HCT116 (cell line): ENCODE results near the gene PDLIM7. TPM values are rescaled to one million over a fixed set of nuclear protein-coding genes. Genes with fewer than 3 reads are reported as not detected.

Source experiments
- ATAC-seq: fragments of 200-7000 bp; cut with Tn5 transposase; 2 replicates; pipeline ENCODE4 v1.9.1; 2020; ENCODE audit warnings: mild to moderate bottlenecking, moderate library complexity
- BruUV-seq: library from RNA; stranded (reverse); fragments of 400-500 nt; replicated peaks from 2 replicates; lab custom pipeline; 2021; lab: Mats Ljungman, UMichigan
- CTCF ChIA-PET: fragments of 300-600 bp; sonication (Branson Sonifier 250); formaldehyde crosslinking; loops from one replicate; lab custom pipeline; 2021; ENCODE audit warnings: antibody characterized with exemption; lab: Charles Lee
- POLR2A ChIA-PET: fragments of 300-600, 350-600 bp; sonication (Branson Sonifier 250); formaldehyde crosslinking; loops from one replicate; lab custom pipeline; 2021; ENCODE audit warnings: antibody characterized with exemption; lab: Charles Lee
- RAD21 ChIA-PET, 2 experiments: fragments of 300-600 bp; sonication (Branson Sonifier 250); formaldehyde crosslinking; loops; one replicate each; lab custom pipeline; 2023; ENCODE audit warnings: low total read pairs in 2 of 2; ENCODE audit not compliant: uncharacterized antibody in 2 of 2, unreplicated experiment in 2 of 2, low non-redundant PET in 1 of 2; lab: Charles Lee
- DNase-seq: peaks from one replicate; pipeline ENCODE4 v3.0.0-alpha.2; 2010; ENCODE audit warnings: low read depth, low spot score
- H2AFZ ChIP-seq: fragments of 200-600 bp; shearing (Covaris generic), sonication (generic); 2 replicates; pipeline ENCODE4 v1.6.1; 2017; ENCODE audit warnings: low read depth, mixed run types, mixed read lengths, antibody characterized with exemption, low read length; ENCODE audit not compliant: poor library complexity, severe bottlenecking
- H3K27ac ChIP-seq: 2 replicates; pipeline ENCODE4 v1.5.1; 2012; ENCODE audit warnings: low read depth, low read length
- H3K27me3 ChIP-seq: fragments of 200-600 bp; sonication (generic); 2 replicates; pipeline ENCODE4 v1.6.1; 2016; ENCODE audit warnings: mixed run types, low read length, mixed read lengths; ENCODE audit not compliant: insufficient read depth
- H3K36me3 ChIP-seq, 2 experiments: fragments of 200-500 bp in 1 of 2; fragments of 200-600 bp in 1 of 2; sonication (Bioruptor generic) in 1 of 2; sonication (generic) in 1 of 2; 2 replicates each; pipeline versions ENCODE4 v1.5.1 to v1.6.1; 2014 to 2016; ENCODE audit warnings: low read length in 2 of 2, inconsistent platforms in 1 of 2, mixed read lengths in 1 of 2, mixed run types in 1 of 2; ENCODE audit not compliant: insufficient read depth in 2 of 2, control insufficient read depth in 1 of 2
- H3K4me1 ChIP-seq, 2 experiments: fragments of 200-600 bp in 1 of 2; sonication (generic) in 1 of 2; 2 replicates each; pipeline versions ENCODE4 v1.5.1 to v1.6.1; 2012 to 2017; ENCODE audit warnings: low read length in 2 of 2, inconsistent platforms in 1 of 2, mild to moderate bottlenecking in 1 of 2, mixed read lengths in 1 of 2, mixed run types in 1 of 2, moderate library complexity in 1 of 2; ENCODE audit not compliant: insufficient read depth in 2 of 2, control insufficient read depth in 1 of 2
- H3K4me2 ChIP-seq: fragments of 200-600 bp; sonication (generic); 2 replicates; pipeline ENCODE4 v1.6.1; 2017; ENCODE audit warnings: mixed run types, low read length, mixed read lengths
- H3K4me3 ChIP-seq, 2 experiments: fragments of 200-600 bp in 1 of 2; sonication (generic) in 1 of 2; replicated peaks in 1 of 2; 2 replicates each; pipeline ENCODE4 v1.5.1; 2011 to 2016; ENCODE audit warnings: low read length in 2 of 2, control low read depth in 1 of 2, low read depth in 1 of 2, mild to moderate bottlenecking in 1 of 2, mixed read lengths in 1 of 2, mixed run types in 1 of 2
- H3K79me2 ChIP-seq: fragments of 200-600 bp; sonication (generic); 2 replicates; pipeline ENCODE4 v1.6.1; 2017; ENCODE audit warnings: mild to moderate bottlenecking, mixed run types, low read length, moderate library complexity, mixed read lengths; ENCODE audit not compliant: insufficient read depth
- H3K9ac ChIP-seq: fragments of 200-600 bp; sonication (generic); 2 replicates; pipeline ENCODE4 v1.6.1; 2016; ENCODE audit warnings: low read length, mixed read lengths
- H3K9me2 ChIP-seq: fragments of 200-600 bp; sonication (generic), shearing (Covaris generic); 2 replicates; pipeline ENCODE4 v1.6.1; 2017; ENCODE audit warnings: mixed run types, mild to moderate bottlenecking, moderate library complexity; ENCODE audit not compliant: insufficient read depth
- H3K9me3 ChIP-seq, 2 experiments: fragments of 200-500 bp in 1 of 2; fragments of 200-600 bp in 1 of 2; sonication (Bioruptor generic) in 1 of 2; sonication (generic) in 1 of 2; 2 replicates each; pipeline ENCODE4 v1.6.1; 2014 to 2017; ENCODE audit warnings: low read length in 2 of 2, mixed read lengths in 2 of 2, inconsistent platforms in 1 of 2, low read depth in 1 of 2, mild to moderate bottlenecking in 1 of 2, mixed run types in 1 of 2, moderate library complexity in 1 of 2; ENCODE audit not compliant: control insufficient read depth in 1 of 2, insufficient read depth in 1 of 2
- H4K20me1 ChIP-seq: fragments of 200-600 bp; sonication (generic), shearing (Covaris generic); 2 replicates; pipeline ENCODE4 v1.6.1; 2017; ENCODE audit warnings: mixed run types, mild to moderate bottlenecking, moderate library complexity; ENCODE audit not compliant: insufficient read depth
- ATF3 ChIP-seq: IDR thresholded peaks from 2 replicates; pipeline ENCODE4 v1.6.1; 2012
- CBX3 ChIP-seq: IDR thresholded peaks from 2 replicates; pipeline ENCODE4 v1.6.1; 2012; ENCODE audit warnings: low read depth
- CEBPB ChIP-seq: IDR thresholded peaks from 2 replicates; pipeline ENCODE4 v1.6.1; 2012; ENCODE audit warnings: low read depth
- EGR1 ChIP-seq: IDR thresholded peaks from 2 replicates; pipeline ENCODE4 v1.6.1; 2012; ENCODE audit warnings: low read depth
- ELF1 ChIP-seq: IDR thresholded peaks from 2 replicates; pipeline ENCODE4 v1.6.1; 2012; ENCODE audit warnings: low read depth, borderline replicate concordance
- POLR2A ChIP-seq: IDR thresholded peaks from 2 replicates; pipeline ENCODE4 v1.7.0; 2011; ENCODE audit warnings: borderline replicate concordance; ENCODE audit not compliant: insufficient read depth, insufficient read length; ENCODE audit errors: extremely low read depth
- SRF ChIP-seq: IDR thresholded peaks from 2 replicates; pipeline ENCODE4 v1.6.1; 2012; ENCODE audit warnings: low read depth
- YY1 ChIP-seq: IDR thresholded peaks from 2 replicates; pipeline ENCODE4 v1.6.1; 2011; ENCODE audit warnings: low read length, low read depth, moderate library complexity, mild to moderate bottlenecking; ENCODE audit not compliant: insufficient replicate concordance; ENCODE audit errors: extremely low read depth
- ZFX ChIP-seq: fragments of 450-650 bp; IDR thresholded peaks from 2 replicates; pipeline ENCODE4 v1.6.1; 2017
- ZNF274 ChIP-seq: fragments of 200-500 bp; sonication (Bioruptor generic); IDR thresholded peaks from 2 replicates; pipeline ENCODE4 v1.6.1; 2014; ENCODE audit warnings: mild to moderate bottlenecking, low read depth, low read length, inconsistent platforms
- intact Hi-C: fragments of 100-400 bp; cut with micrococcal nuclease; formaldehyde crosslinking; loops from 2 replicates; pipeline ENCODE4 v1.10.0; 2022
- total RNA-seq: library from RNA; stranded (reverse); gene quantifications from one replicate; pipeline ENCODE4 v1.2.1, GENCODE V29; 2021; ENCODE audit not compliant: unreplicated experiment
- TF ChIP-seq, protein P1 (sequence below): IDR thresholded peaks from 2 replicates; pipeline ENCODE4 v1.6.1; 2012; ENCODE audit warnings: low read depth
- TF ChIP-seq, protein P2 (sequence below): IDR thresholded peaks from 2 replicates; pipeline ENCODE4 v1.6.1; 2012

The PDLIM7 gene
- total RNA-seq, 1 experiment from 2014 or later = 153 TPM

GRCh38 chr5:177524941-177525655 is 27.7 kb upstream of the PDLIM7 start:
- H3K79me2 ChIP-seq = no peaks in the 10 kb centered on the region
- peaks cover 25 to 26% of the 10 kb centered on the region in 2 experiments; a peak in 3 of 4 replicates for H3K36me3 ChIP-seq
- POLR2A ChIA-PET = no interaction called here
- no peaks in the 10 kb centered on the region for H3K9me2 ChIP-seq
- no TSS peak for BruUV-seq
- CTCF ChIA-PET = interaction anchor here (0.5 kb wide), 1 partner anchor 670 kb away, joined by 3 read pairs; no protein-coding TSS in a partner anchor
- no peak overlapping the region for H3K27ac ChIP-seq
- RAD21 ChIA-PET = no interaction called here
- no peak for DNase-seq
- no peak for ATAC-seq
- H3K27me3 ChIP-seq = no peaks in the 10 kb centered on the region
- H3K9ac ChIP-seq = no peak overlapping the region
- no peak for TF ChIP-seq YY1
- TF ChIP-seq, protein P1, sequence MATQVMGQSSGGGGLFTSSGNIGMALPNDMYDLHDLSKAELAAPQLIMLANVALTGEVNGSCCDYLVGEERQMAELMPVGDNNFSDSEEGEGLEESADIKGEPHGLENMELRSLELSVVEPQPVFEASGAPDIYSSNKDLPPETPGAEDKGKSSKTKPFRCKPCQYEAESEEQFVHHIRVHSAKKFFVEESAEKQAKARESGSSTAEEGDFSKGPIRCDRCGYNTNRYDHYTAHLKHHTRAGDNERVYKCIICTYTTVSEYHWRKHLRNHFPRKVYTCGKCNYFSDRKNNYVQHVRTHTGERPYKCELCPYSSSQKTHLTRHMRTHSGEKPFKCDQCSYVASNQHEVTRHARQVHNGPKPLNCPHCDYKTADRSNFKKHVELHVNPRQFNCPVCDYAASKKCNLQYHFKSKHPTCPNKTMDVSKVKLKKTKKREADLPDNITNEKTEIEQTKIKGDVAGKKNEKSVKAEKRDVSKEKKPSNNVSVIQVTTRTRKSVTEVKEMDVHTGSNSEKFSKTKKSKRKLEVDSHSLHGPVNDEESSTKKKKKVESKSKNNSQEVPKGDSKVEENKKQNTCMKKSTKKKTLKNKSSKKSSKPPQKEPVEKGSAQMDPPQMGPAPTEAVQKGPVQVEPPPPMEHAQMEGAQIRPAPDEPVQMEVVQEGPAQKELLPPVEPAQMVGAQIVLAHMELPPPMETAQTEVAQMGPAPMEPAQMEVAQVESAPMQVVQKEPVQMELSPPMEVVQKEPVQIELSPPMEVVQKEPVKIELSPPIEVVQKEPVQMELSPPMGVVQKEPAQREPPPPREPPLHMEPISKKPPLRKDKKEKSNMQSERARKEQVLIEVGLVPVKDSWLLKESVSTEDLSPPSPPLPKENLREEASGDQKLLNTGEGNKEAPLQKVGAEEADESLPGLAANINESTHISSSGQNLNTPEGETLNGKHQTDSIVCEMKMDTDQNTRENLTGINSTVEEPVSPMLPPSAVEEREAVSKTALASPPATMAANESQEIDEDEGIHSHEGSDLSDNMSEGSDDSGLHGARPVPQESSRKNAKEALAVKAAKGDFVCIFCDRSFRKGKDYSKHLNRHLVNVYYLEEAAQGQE = no peak
- no peak for TF ChIP-seq ATF3
- no peak for TF ChIP-seq ZNF274
- no peak for TF ChIP-seq POLR2A
- no peak for TF ChIP-seq ELF1
- TF ChIP-seq, protein P2, sequence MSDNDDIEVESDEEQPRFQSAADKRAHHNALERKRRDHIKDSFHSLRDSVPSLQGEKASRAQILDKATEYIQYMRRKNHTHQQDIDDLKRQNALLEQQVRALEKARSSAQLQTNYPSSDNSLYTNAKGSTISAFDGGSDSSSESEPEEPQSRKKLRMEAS = no peak
- TF ChIP-seq ZFX = no peak
- TF ChIP-seq CBX3 = no peak
- TF ChIP-seq SRF = no peak
- no peak for TF ChIP-seq CEBPB
- no peak for TF ChIP-seq EGR1
- intact Hi-C loops = no loop called here
- H3K4me3 ChIP-seq = no peak overlapping the region
- H3K4me2 ChIP-seq = no peak overlapping the region
- no peaks in the 10 kb centered on the region for H4K20me1 ChIP-seq
- no peak overlapping the region for H2AFZ ChIP-seq
- H3K9me3 ChIP-seq = no peaks in the 10 kb centered on the region
- H3K4me1 ChIP-seq = no peaks in the 10 kb centered on the region
